Measurements from ENCODE around the gene GCM1. TPM values are rescaled to one million over a fixed set of nuclear protein-coding genes. Genes with fewer than 3 reads are reported as not detected.

Gene GCM1
- total RNA-seq, 4 donors from 2014 or later: not detected

GRCh38 chr6:53089948-53090347, 58.7 kb downstream of the GCM1 start:
- Histone ChIP-seq H3K27ac (no peak overlapping the region), H3K9me3 (no peaks in the 10 kb centered on the region), H3K36me3 (peaks cover 0 to 90% of the 10 kb centered on the region in 2 donors), H3K4me1 (no peaks in the 10 kb centered on the region), H3K27me3 (no peaks in the 10 kb centered on the region), H3K4me3 (no peak overlapping the region)
- DNase-seq (no peak), ATAC-seq (no peak)
- no peak for TF ChIP-seq POLR2A (IDR thresholded peaks at IDR 0.05)
- no peak for TF ChIP-seq CTCF (IDR thresholded peaks at IDR 0.05 in 4 of 5, conservative IDR thresholded peaks at IDR 0.05 in 1 of 5)
- in situ Hi-C loops (cut with MboI; ENCODE audit: low sequenced_read_pairs in 4 of 4): no loop called here
- intact Hi-C loops (cut with DNase I; ENCODE audit: low total_unique reads): no loop called here

GRCh38 chr6:53086302-53086701, 62.3 kb downstream of the GCM1 start:
- TF ChIP-seq CTCF (IDR thresholded peaks at IDR 0.05 in 4 of 5, conservative IDR thresholded peaks at IDR 0.05 in 1 of 5) (no peak), POLR2A (IDR thresholded peaks at IDR 0.05) (no peak)
- Histone ChIP-seq H3K36me3 (peaks cover 10 to 90% of the 10 kb centered on the region in 2 donors), H3K4me1 (no peaks in the 10 kb centered on the region), H3K27ac (no peak overlapping the region), H3K4me3 (no peak overlapping the region), H3K9me3 (no peaks in the 10 kb centered on the region), H3K27me3 (no peaks in the 10 kb centered on the region)
- in situ Hi-C loops (cut with MboI; ENCODE audit: low sequenced_read_pairs in 4 of 4): no loop called here
- ATAC-seq (no peak), DNase-seq (no peak)
- intact Hi-C loops (cut with DNase I; ENCODE audit: low total_unique reads): no loop called here

- in situ Hi-C loops (cut with MboI; ENCODE audit: low sequenced_read_pairs in 4 of 4) (no loop called here), intact Hi-C loops (cut with DNase I; ENCODE audit: low total_unique reads) (no loop called here)
- no peaks in the 10 kb centered on the region for H3K4me1 ChIP-seq
- H3K27me3 ChIP-seq: no peaks in the 10 kb centered on the region
- ATAC-seq (no peak), DNase-seq (no peak)
- no peaks in the 10 kb centered on the region for H3K9me3 ChIP-seq
- TF ChIP-seq POLR2A (IDR thresholded peaks at IDR 0.05) (no peak), CTCF (IDR thresholded peaks at IDR 0.05 in 4 of 5, conservative IDR thresholded peaks at IDR 0.05 in 1 of 5) (no peak)
- H3K4me3 ChIP-seq: no peak overlapping the region
- peaks cover 11 to 96% of the 10 kb centered on the region in 2 donors for H3K36me3 ChIP-seq
- H3K27ac ChIP-seq: no peak overlapping the region
Measured at GRCh38 chr6:53080813-53081212, 67.8 kb downstream of the GCM1 start.

Other genes starting within 250 kb of the GCM1 start
- not detected for gene GSTA3, start 239.1 kb downstream of the GCM1 start, total RNA-seq
- 10 to 100 TPM in 2 of 4 donors, 1 to 10 TPM in 2; 3.5 to 11.6 (median 10.0) TPM for gene GSTA4, start 153.6 kb downstream of the GCM1 start, total RNA-seq
- gene CILK1, start 87.0 kb downstream of the GCM1 start, total RNA-seq: 1 to 10 TPM; 5.0 to 7.9 (median 5.8) TPM
- gene FBXO9, start 83.4 kb downstream of the GCM1 start, total RNA-seq: 10 to 100 TPM; 16.6 to 20.2 (median 19.6) TPM
- 1 to 10 TPM; 5.6 to 7.2 (median 6.2) TPM for gene ELOVL5, start 200.1 kb upstream of the GCM1 start, total RNA-seq

All from gastrocnemius medialis (tissue), 4 donors.